HepG2 (cell line): ENCODE measurements around the gene FGF14. TPM values are rescaled to one million over a fixed set of nuclear protein-coding genes. Genes with fewer than 3 reads are reported as not detected.

Experiments used
- ATAC-seq: fragments of 200-7000 bp; cut with Tn5 transposase; 3 replicates; pipeline ENCODE4 v1.9.1; 2020; ENCODE audit warnings: mild to moderate bottlenecking, moderate library complexity
- BruUV-seq: library from RNA; stranded (reverse); fragments of 400-500 nt; replicated peaks from 2 replicates; lab custom pipeline; 2021; lab: Mats Ljungman, UMichigan
- CTCF ChIA-PET: fragments of 300-600 bp; formaldehyde crosslinking; extraction: SDS; loops from one replicate; lab custom pipeline; 2021; ENCODE audit warnings: low total read pairs, inconsistent platforms, low intra/inter-chr PET ratio; lab: Yijun Ruan, JAX
- POLR2A ChIA-PET: fragments of 350-600 bp; sonication (Branson Sonifier 250); formaldehyde crosslinking; loops from one replicate; lab custom pipeline; 2020; ENCODE audit warnings: antibody characterized with exemption, inconsistent platforms; lab: Yijun Ruan, JAX
- DNase-seq: peaks from one replicate; pipeline ENCODE4 v3.0.0-alpha.2; 2015; ENCODE audit warnings: low spot score
- FAIRE-seq: peaks from 3 replicates; lab custom pipeline; 2011; peaks lifted over from hg19 to GRCh38; lab: Jason Lieb, UNC
- H2AFZ ChIP-seq: one replicate; pipeline ENCODE4 v1.6.1; 2011; ENCODE audit warnings: low read length, inconsistent platforms
- H3K27ac ChIP-seq: fragments of 300-600 bp; 3 replicates; pipeline ENCODE4 v1.8.0; 2011; ENCODE audit warnings: mixed run types, mild to moderate bottlenecking, mixed read lengths, low read length, inconsistent platforms; ENCODE audit not compliant: insufficient read depth; ENCODE audit errors: extremely low read length
- H3K27me3 ChIP-seq, 2 experiments: fragments of 200-600 bp in 1 of 2; 2 replicates in 1 of 2; 3 replicates in 1 of 2; pipeline versions ENCODE4 v1.6.0 to v1.8.0; 2011; ENCODE audit warnings: low read length in 2 of 2, mild to moderate bottlenecking in 2 of 2, moderate library complexity in 2 of 2, inconsistent platforms in 1 of 2; ENCODE audit not compliant: insufficient read depth in 2 of 2, control insufficient read depth in 1 of 2
- H3K36me3 ChIP-seq, 2 experiments: fragments of 200-600 bp in 1 of 2; replicated peaks in 1 of 2; 2 replicates in 1 of 2; 3 replicates in 1 of 2; pipeline versions ENCODE4 v1.5.1 to v1.8.0; 2011; ENCODE audit warnings: low read length in 2 of 2, inconsistent platforms in 1 of 2; ENCODE audit not compliant: insufficient read depth in 2 of 2, control insufficient read depth in 1 of 2
- H3K4me1 ChIP-seq: 2 replicates; pipeline ENCODE4 v1.5.1; 2012; ENCODE audit warnings: low read length, inconsistent platforms; ENCODE audit not compliant: insufficient read depth
- H3K4me2 ChIP-seq: 2 replicates; pipeline ENCODE4 v1.6.0; 2011; ENCODE audit warnings: low read depth, low read length, inconsistent platforms
- H3K4me3 ChIP-seq, 3 experiments: fragments of 200-600 bp in 1 of 3; sonication (generic), shearing (Covaris generic) in 1 of 3; replicated peaks in 1 of 3; 2 replicates each; pipeline ENCODE4 v1.5.1; 2011 to 2016; ENCODE audit warnings: low read length in 3 of 3, inconsistent platforms in 2 of 3, low read depth in 2 of 3, mild to moderate bottlenecking in 2 of 3, control low read depth in 1 of 3, mixed read lengths in 1 of 3; ENCODE audit not compliant: insufficient read depth in 1 of 3
- H3K79me2 ChIP-seq: one replicate; pipeline ENCODE4 v1.6.1; 2011; ENCODE audit warnings: low read length, inconsistent platforms; ENCODE audit not compliant: insufficient read depth
- H3K9ac ChIP-seq: 2 replicates; pipeline ENCODE4 v1.6.0; 2011; ENCODE audit warnings: mild to moderate bottlenecking, low read depth, low read length, inconsistent platforms; ENCODE audit not compliant: insufficient read depth
- H3K9me3 ChIP-seq: 2 replicates; pipeline ENCODE4 v1.5.1; 2012; ENCODE audit warnings: mild to moderate bottlenecking, low read length
- H4K20me1 ChIP-seq: 2 replicates; pipeline ENCODE4 v1.6.0; 2011; ENCODE audit warnings: inconsistent platforms, mild to moderate bottlenecking, low read length, moderate library complexity; ENCODE audit not compliant: insufficient read depth
- CENPT ChIP-seq: sonication (generic); formaldehyde crosslinking; IDR thresholded peaks from 2 replicates; pipeline ENCODE4 v1.8.0; 2022; ENCODE audit warnings: low read depth, mild to moderate bottlenecking, moderate library complexity, missing genetic modification reagents
- CENPX ChIP-seq: sonication (generic); formaldehyde crosslinking; IDR thresholded peaks from 2 replicates; pipeline ENCODE4 v1.9.0; 2021; ENCODE audit warnings: mild to moderate bottlenecking, missing genetic modification reagents, moderate library complexity
- FOXK2 ChIP-seq: fragments of 450-650 bp; IDR thresholded peaks from 2 replicates; pipeline ENCODE4 v1.6.1; 2016
- ISX ChIP-seq: sonication (generic); formaldehyde crosslinking; conservative IDR thresholded peaks from 2 replicates; pipeline ENCODE4 v1.5.0; 2020; ENCODE audit warnings: missing genetic modification reagents
- KDM5B ChIP-seq: sonication (generic); formaldehyde crosslinking; IDR thresholded peaks from 2 replicates; pipeline ENCODE4 v1.4.0; 2020; ENCODE audit warnings: missing genetic modification reagents, mild to moderate bottlenecking, borderline replicate concordance
- NCOA2 ChIP-seq: sonication (generic); formaldehyde crosslinking; IDR thresholded peaks from 2 replicates; pipeline ENCODE4 v1.8.0; 2022; ENCODE audit warnings: inconsistent platforms
- NKX3-1 ChIP-seq: sonication (generic); formaldehyde crosslinking; IDR thresholded peaks from 2 replicates; pipeline ENCODE4 v1.5.0; 2020; ENCODE audit warnings: missing genetic modification reagents
- PCBP2 ChIP-seq: fragments of 200-400 bp; formaldehyde crosslinking; optimal IDR thresholded peaks from 2 replicates; pipeline ENCODE3; 2018; ENCODE audit warnings: low read length, low read depth; ENCODE audit not compliant: poor library complexity, severe bottlenecking
- SNRNP70 ChIP-seq: fragments of 200-400 bp; formaldehyde crosslinking; IDR thresholded peaks from 2 replicates; pipeline ENCODE4 v1.6.1; 2017; ENCODE audit warnings: mild to moderate bottlenecking, low read depth, low read length, moderate library complexity
- SOX5 ChIP-seq: IDR thresholded peaks from 2 replicates; pipeline ENCODE4 v1.6.1; 2016; ENCODE audit warnings: borderline replicate concordance
- ZFP36L2 ChIP-seq: sonication (generic); formaldehyde crosslinking; IDR thresholded peaks from 2 replicates; pipeline ENCODE4 v1.4.0; 2020; ENCODE audit warnings: missing genetic modification reagents
- ZFX ChIP-seq: sonication (generic); formaldehyde crosslinking; IDR thresholded peaks from 2 replicates; pipeline ENCODE4 v1.4.0; 2020; ENCODE audit warnings: mild to moderate bottlenecking, low read depth, missing genetic modification reagents, moderate library complexity
- ZFY ChIP-seq: sonication (generic); formaldehyde crosslinking; IDR thresholded peaks from 2 replicates; pipeline ENCODE4 v1.4.0; 2020; ENCODE audit warnings: missing genetic modification reagents
- ZMAT5 ChIP-seq: sonication (generic); formaldehyde crosslinking; IDR thresholded peaks from 2 replicates; pipeline ENCODE4 v1.5.0; 2020; ENCODE audit warnings: mild to moderate bottlenecking, low read depth, missing genetic modification reagents, borderline replicate concordance
- ZNF224 ChIP-seq: sonication (generic); formaldehyde crosslinking; IDR thresholded peaks from 2 replicates; pipeline ENCODE4 v1.5.0; 2020; ENCODE audit warnings: mild to moderate bottlenecking, missing genetic modification reagents
- ZNF329 ChIP-seq: sonication (generic); formaldehyde crosslinking; IDR thresholded peaks from 2 replicates; pipeline ENCODE4 v1.9.0; 2021; ENCODE audit warnings: low read depth, mild to moderate bottlenecking, missing genetic modification reagents
- ZNF501 ChIP-seq: sonication (generic); formaldehyde crosslinking; IDR thresholded peaks from 2 replicates; pipeline ENCODE4 v1.5.1; 2020; ENCODE audit warnings: mild to moderate bottlenecking, moderate library complexity, missing genetic modification reagents
- WGBS: methylation state at CpG from one replicate; pipeline ENCODE4 v1.1.6; 2017; ENCODE audit warnings: low lambda C conversion rate; 5-methylcytosine and 5-hydroxymethylcytosine counted together
- in situ Hi-C: cut with HindIII; loops from 2 replicates; pipeline ENCODE4 v1.10.0; 2017; ENCODE audit warnings: low pct_unique_long_range_greater_than_20kb; ENCODE audit not compliant: extremely low pct_ligation_motif_present
- intact Hi-C: fragments of 100-400 bp; cut with micrococcal nuclease; formaldehyde crosslinking; loops from one replicate; pipeline ENCODE4 v1.10.0; 2022; ENCODE audit not compliant: unreplicated experiment
- polyA plus RNA-seq, 8 experiments: library from polyadenylated mRNA; depleted of rRNA in 3 of 8; stranded (reverse) in 7 of 8; unstranded in 1 of 8; fragments of >200 nt; fragmentation: Illumina TruSeq in 4 of 8; extraction: Trizol in 4 of 8; gene quantifications; 2 replicates each; pipeline versions ENCODE4 v1.2.1 to v1.2.3, GENCODE V29; 2011 to 2016; ENCODE audit warnings: low read depth in 4 of 8, missing spikeins in 1 of 8, mixed read lengths in 1 of 8; ENCODE audit not compliant: insufficient read depth in 1 of 8
- total RNA-seq, 5 experiments: library from RNA; depleted of rRNA; stranded (reverse); fragments of >200 nt; fragmentation: Illumina TruSeq; extraction: Trizol; gene quantifications; 2 replicates each; pipeline ENCODE4 v1.2.3, GENCODE V29; 2016; ENCODE audit warnings: low read depth in 1 of 5
- TF ChIP-seq, protein P1 (sequence below): sonication (generic); formaldehyde crosslinking; IDR thresholded peaks from 2 replicates; pipeline ENCODE4 v1.4.0; 2020; ENCODE audit warnings: missing genetic modification reagents
- TF ChIP-seq, protein P2 (sequence below): sonication (generic); formaldehyde crosslinking; IDR thresholded peaks from 2 replicates; pipeline ENCODE4 v1.5.0; 2020; ENCODE audit warnings: missing genetic modification reagents

FGF14 gene
- total and polyA plus RNA-seq, 2 of the 13 experiments (the other 11 are each of a cell fraction or from before 2014, with no cell fraction given): not detected

GRCh38 chr13:102021777-102022176 lies 380.1 kb downstream of the FGF14 start (continued):
- TF ChIP-seq ZNF329 (CRISPR knock-in tag) (no peak), ZNF501 (CRISPR knock-in tag) (no peak), PCBP2 (no peak), KDM5B (no peak)
- TF ChIP-seq, protein P1, sequence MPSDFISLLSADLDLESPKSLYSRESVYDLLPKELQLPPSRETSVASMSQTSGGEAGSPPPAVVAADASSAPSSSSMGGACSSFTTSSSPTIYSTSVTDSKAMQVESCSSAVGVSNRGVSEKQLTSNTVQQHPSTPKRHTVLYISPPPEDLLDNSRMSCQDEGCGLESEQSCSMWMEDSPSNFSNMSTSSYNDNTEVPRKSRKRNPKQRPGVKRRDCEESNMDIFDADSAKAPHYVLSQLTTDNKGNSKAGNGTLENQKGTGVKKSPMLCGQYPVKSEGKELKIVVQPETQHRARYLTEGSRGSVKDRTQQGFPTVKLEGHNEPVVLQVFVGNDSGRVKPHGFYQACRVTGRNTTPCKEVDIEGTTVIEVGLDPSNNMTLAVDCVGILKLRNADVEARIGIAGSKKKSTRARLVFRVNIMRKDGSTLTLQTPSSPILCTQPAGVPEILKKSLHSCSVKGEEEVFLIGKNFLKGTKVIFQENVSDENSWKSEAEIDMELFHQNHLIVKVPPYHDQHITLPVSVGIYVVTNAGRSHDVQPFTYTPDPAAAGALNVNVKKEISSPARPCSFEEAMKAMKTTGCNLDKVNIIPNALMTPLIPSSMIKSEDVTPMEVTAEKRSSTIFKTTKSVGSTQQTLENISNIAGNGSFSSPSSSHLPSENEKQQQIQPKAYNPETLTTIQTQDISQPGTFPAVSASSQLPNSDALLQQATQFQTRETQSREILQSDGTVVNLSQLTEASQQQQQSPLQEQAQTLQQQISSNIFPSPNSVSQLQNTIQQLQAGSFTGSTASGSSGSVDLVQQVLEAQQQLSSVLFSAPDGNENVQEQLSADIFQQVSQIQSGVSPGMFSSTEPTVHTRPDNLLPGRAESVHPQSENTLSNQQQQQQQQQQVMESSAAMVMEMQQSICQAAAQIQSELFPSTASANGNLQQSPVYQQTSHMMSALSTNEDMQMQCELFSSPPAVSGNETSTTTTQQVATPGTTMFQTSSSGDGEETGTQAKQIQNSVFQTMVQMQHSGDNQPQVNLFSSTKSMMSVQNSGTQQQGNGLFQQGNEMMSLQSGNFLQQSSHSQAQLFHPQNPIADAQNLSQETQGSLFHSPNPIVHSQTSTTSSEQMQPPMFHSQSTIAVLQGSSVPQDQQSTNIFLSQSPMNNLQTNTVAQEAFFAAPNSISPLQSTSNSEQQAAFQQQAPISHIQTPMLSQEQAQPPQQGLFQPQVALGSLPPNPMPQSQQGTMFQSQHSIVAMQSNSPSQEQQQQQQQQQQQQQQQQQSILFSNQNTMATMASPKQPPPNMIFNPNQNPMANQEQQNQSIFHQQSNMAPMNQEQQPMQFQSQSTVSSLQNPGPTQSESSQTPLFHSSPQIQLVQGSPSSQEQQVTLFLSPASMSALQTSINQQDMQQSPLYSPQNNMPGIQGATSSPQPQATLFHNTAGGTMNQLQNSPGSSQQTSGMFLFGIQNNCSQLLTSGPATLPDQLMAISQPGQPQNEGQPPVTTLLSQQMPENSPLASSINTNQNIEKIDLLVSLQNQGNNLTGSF (CRISPR knock-in tag): no peak

GRCh38 chr13:102020611-102021216 lies 381.1 kb downstream of the FGF14 start:
- in situ Hi-C loops: no loop called here

More at GRCh38 chr13:102020611-102021216, 381.1 kb downstream of the FGF14 start:
- no peak for TF ChIP-seq ZFY (CRISPR knock-in tag)
- TF ChIP-seq CENPX (CRISPR knock-in tag): no peak
- no peak for TF ChIP-seq SNRNP70
- no peak for TF ChIP-seq FOXK2
- no peak for TF ChIP-seq NKX3-1 (CRISPR knock-in tag)
- TF ChIP-seq NCOA2: no peak
- TF ChIP-seq ZMAT5 (CRISPR knock-in tag): no peak
- TF ChIP-seq, protein P2, sequence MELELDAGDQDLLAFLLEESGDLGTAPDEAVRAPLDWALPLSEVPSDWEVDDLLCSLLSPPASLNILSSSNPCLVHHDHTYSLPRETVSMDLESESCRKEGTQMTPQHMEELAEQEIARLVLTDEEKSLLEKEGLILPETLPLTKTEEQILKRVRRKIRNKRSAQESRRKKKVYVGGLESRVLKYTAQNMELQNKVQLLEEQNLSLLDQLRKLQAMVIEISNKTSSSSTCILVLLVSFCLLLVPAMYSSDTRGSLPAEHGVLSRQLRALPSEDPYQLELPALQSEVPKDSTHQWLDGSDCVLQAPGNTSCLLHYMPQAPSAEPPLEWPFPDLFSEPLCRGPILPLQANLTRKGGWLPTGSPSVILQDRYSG (CRISPR knock-in tag): no peak
- TF ChIP-seq ISX (CRISPR knock-in tag): no peak
- no peak for TF ChIP-seq ZFX (CRISPR knock-in tag)
- no peak for TF ChIP-seq CENPT (CRISPR knock-in tag)
- no peak for TF ChIP-seq ZNF224 (CRISPR knock-in tag)
- TF ChIP-seq ZFP36L2 (CRISPR knock-in tag): no peak
- TF ChIP-seq SOX5 (CRISPR knock-in tag): no peak
- Histone ChIP-seq H3K4me3 (no peak overlapping the region), H3K27ac (no peak overlapping the region), H3K79me2 (no peaks in the 10 kb centered on the region), H3K27me3 (no peaks in the 10 kb centered on the region), H3K9me3 (peaks cover 26% of the 10 kb centered on the region), H3K4me1 (no peaks in the 10 kb centered on the region), H3K36me3 (no peaks in the 10 kb centered on the region), H3K4me2 (no peak overlapping the region), H4K20me1 (no peaks in the 10 kb centered on the region), H2AFZ (no peak overlapping the region), H3K9ac (no peak overlapping the region)
- DNase-seq: no peak
- ChIA-PET CTCF (no interaction called here), POLR2A (no interaction called here)
- BruUV-seq: no TSS peak
- ATAC-seq: no peak
- intact Hi-C loops: no loop called here
- 1% methylated on average over 4 of the region's 4 CpGs for WGBS
- FAIRE-seq: no peak
